Gastrocnemius medialis (tissue), 4 donors: ENCODE data around the gene CHMP2A.

Experiments
- POLR2A ChIP-seq, 2 donors: fragments of 450-650 bp; IDR thresholded peaks; one replicate each; pipeline ENCODE4 v1.6.1; 2017; ENCODE audit warnings: antibody characterized with exemption in 2 of 2, mild to moderate bottlenecking in 2 of 2, moderate library complexity in 2 of 2
- TF ChIP-seq, protein P1 (sequence below), 5 experiments: fragments of 450-650 bp in 3 of 5; fragments of 200-600 bp in 2 of 5; sonication (generic) in 2 of 5; IDR thresholded peaks in 4 of 5; conservative IDR thresholded peaks in 1 of 5; 1 replicate in 4 of 5; 2 replicates in 1 of 5; pipeline ENCODE4 v1.5.1; 2016 to 2019; ENCODE audit warnings: antibody characterized with exemption in 5 of 5, mild to moderate bottlenecking in 3 of 5, moderate library complexity in 3 of 5

DNA sequence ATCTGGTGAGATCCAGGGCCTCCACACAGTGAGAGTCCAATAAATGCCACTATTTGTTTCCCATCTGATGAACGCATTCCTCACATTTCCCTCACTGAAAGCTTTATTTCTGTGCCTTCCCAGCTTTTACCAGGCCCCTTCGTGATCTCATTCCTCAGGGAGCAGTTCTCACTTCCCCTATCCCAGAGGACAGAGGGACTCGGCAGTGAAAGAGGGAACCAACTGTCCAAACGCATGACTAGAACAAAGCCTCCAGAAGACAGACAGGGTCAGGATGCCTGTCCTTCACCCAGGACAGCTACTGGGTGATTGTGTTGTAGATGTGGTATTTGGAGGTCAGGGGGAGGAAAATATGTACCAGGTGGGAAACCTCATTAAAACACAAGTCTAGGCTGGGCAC lies 33.3 kb downstream of the CHMP2A start:
- TF ChIP-seq, protein P1, sequence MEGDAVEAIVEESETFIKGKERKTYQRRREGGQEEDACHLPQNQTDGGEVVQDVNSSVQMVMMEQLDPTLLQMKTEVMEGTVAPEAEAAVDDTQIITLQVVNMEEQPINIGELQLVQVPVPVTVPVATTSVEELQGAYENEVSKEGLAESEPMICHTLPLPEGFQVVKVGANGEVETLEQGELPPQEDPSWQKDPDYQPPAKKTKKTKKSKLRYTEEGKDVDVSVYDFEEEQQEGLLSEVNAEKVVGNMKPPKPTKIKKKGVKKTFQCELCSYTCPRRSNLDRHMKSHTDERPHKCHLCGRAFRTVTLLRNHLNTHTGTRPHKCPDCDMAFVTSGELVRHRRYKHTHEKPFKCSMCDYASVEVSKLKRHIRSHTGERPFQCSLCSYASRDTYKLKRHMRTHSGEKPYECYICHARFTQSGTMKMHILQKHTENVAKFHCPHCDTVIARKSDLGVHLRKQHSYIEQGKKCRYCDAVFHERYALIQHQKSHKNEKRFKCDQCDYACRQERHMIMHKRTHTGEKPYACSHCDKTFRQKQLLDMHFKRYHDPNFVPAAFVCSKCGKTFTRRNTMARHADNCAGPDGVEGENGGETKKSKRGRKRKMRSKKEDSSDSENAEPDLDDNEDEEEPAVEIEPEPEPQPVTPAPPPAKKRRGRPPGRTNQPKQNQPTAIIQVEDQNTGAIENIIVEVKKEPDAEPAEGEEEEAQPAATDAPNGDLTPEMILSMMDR (IDR thresholded peaks at IDR 0.05 in 4 of 5, conservative IDR thresholded peaks at IDR 0.05 in 1 of 5) = no peak
- no peak for TF ChIP-seq POLR2A (IDR thresholded peaks at IDR 0.05)
